SW 1271 (cell line): Measurements from ENCODE around the gene POMGNT2.
"Not testable (repeated sequence)": the region's sequence is repeated elsewhere in the genome, so short reads cannot be mapped to it uniquely, and the experiment has no call there.

ENCODE experiments used
- DNase-seq, 2 experiments: peaks; one replicate each; lab custom pipeline; 2025; lab: John Stamatoyannopoulos, UW

POMGNT2 gene

DNA sequence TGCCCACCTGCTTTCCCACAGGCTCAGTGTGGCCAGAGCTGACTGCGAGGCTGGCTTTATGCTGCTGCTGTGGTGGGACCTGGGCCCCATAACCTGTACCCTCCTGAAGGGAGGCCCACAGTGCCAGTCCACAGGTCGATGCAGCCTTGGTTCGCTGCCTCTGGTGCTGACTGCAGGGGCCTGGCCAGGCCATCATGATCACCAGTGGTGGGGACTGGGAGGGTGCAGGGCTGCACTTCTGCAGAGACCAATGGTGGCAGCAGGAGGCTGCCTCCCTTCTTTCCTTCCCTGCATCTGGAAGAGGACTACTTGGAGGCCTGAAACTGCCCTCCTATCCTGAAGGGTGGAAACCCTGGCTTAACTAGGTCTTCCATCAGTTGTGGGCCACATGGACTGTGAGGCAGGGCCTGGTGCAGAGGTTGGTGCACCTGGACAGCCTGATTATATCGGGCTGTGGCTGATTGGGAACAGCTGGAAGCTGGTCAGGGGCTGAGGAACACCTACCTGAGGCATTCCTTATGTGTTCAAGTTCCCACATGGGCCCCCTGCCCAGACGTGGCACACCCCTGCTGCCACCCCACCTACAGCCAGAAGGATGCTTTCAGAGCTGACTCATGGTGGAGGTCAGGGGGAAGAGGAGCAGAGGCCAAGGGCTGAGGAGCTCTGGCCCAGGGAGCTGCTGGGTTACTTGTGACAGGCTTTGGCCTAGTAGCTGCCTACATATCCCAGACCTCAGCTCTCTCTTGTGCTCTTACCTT is 29.8 kb downstream of the POMGNT2 start:
- no peak for DNase-seq

- DNase-seq, result no peak
Observed at GRCh38 chr3:43074901-43075689, 30.8 kb downstream of the POMGNT2 start.

GRCh38 chr3:43074482-43074881 is 31.4 kb downstream of the POMGNT2 start:
- DNase-seq, result no peak

- no peak for DNase-seq
Observed at GRCh38 chr3:43073836-43074220, 32.1 kb downstream of the POMGNT2 start.

DNA sequence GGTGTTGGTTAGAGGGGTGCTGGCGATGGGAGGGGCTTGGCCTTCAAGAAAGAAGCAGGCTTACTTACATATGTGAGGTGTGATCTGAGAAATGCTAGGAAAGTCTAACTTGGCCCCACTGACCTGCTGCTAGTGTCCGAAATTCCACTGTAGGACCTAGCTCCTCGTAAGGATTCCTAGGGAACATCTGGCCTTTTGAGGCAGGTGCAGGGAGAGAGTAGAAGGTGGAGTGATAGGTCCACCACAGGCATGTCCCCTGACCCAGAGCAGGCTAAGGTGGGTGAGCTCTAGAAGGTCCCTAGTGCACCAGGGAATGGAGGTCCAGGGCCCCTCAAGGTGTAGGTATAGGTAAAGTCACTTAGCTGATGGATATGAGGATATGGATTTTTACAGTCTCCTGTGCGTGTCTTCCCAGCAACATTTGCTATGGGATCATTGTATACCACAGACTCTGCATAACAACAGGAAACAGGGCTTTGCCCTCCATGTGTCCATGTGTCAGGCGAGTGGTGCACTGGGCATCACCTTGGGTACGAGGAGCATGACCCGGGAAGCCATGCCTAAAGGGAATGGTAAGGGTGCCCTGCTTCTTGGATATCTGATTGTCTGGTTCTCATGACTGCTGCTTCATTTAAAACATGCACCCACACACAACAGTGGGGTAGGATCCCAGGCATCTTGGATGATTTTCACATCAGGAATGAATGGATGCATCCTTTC is 32.6 kb downstream of the POMGNT2 start:
- no peak for DNase-seq

GRCh38 chr3:43072361-43072760 is 33.5 kb downstream of the POMGNT2 start:
- DNase-seq, result no peak

- DNase-seq, result no peak
Observed at GRCh38 chr3:43071313-43071893, 34.5 kb downstream of the POMGNT2 start.

- DNase-seq, result not testable (repeated sequence)
Observed at GRCh38 chr3:43070670-43071069, 35.2 kb downstream of the POMGNT2 start.

DNA sequence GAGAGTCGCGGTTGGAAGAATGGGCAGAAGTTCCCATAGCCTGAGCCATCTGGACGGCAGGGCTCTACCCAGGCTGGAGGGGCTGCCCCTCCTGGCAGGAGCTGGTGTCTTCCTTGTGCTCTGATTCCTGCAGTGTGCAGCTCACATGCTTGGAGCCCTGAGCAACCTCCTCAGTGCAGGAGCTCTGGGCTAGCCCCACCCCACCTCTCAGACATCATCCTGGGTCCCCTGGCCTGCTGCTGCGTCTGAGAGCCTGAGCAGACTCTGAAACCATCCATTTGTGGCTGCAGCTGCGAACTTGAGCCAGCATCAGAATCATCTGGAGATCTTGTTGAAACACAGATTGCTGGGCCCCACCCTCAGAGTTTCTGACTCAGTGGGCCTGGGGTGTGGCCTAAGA is 42.8 kb downstream of the POMGNT2 start:
- no peak for DNase-seq

GRCh38 chr3:43062564-43063040 is 43.3 kb downstream of the POMGNT2 start:
- no peak for DNase-seq

GRCh38 chr3:43062040-43062563 is 43.8 kb downstream of the POMGNT2 start:
- DNase-seq, result no peak

- no peak for DNase-seq
Observed at GRCh38 chr3:43061101-43061895, 44.6 kb downstream of the POMGNT2 start.

DNA sequence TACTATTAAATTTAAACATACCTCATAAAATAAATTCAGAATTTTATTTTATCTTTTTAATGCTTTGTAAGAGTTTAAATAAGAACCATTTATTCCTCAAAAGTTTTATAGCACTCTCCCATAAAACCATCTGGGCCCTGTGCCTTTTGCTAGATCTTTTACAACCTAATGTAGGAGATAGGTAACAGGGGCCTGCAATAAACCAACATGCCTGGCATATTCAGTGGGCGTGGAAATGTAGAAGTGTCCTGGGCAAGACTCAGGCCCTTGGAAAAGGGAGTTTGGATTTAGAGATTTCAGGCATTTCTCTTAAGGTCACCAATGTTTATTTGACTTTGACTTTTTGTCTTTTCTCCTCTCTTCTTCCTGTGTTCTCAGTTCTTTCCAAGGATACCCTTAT is 46.4 kb downstream of the POMGNT2 start:
- DNase-seq, result no peak

GRCh38 chr3:43055806-43056770 is 49.8 kb downstream of the POMGNT2 start:
- DNase-seq, result no peak

- DNase-seq, result no peak
Observed at GRCh38 chr3:43055393-43055792, 50.5 kb downstream of the POMGNT2 start.

DNA sequence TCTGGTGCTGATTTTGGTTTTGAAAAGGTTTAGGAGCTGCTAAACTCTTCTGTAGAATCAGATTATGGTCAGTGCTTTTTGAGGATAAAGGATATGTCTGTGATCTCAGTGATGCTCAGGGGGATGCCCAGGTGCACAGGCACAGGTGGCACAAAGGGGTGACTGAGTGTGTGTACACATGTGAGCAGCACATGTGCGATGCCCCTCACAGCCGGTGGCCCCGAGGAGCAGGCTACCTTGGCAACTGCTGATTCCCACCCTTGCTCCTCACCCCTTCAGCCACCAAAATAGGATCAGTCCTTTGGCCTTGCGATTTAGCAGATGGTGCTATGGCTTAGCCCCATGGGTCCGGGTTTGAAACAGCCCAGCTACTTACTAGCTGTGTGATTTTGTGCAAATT is 51.1 kb downstream of the POMGNT2 start:
- DNase-seq, result no peak

DNA sequence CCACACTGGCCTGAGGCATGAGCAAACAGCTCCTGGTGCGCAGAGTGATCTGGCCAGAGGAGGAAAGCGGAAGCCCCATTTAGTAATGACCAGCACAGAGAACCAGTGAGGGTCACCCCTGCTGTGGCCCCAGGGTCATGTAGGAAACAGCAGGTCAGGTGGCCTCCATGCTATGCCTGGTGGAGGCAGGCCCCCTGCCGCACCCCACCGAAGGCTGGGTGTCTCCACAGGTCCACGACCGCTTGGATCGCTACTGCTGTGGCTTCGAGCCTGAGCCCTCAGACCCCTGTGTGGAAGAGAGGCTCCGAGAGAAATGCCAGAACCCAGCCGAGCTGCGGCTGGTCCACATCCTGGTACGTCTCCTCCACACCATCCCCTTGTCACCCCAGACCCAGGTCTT is 52.6 kb downstream of the POMGNT2 start:
- DNase-seq, result no peak

DNA sequence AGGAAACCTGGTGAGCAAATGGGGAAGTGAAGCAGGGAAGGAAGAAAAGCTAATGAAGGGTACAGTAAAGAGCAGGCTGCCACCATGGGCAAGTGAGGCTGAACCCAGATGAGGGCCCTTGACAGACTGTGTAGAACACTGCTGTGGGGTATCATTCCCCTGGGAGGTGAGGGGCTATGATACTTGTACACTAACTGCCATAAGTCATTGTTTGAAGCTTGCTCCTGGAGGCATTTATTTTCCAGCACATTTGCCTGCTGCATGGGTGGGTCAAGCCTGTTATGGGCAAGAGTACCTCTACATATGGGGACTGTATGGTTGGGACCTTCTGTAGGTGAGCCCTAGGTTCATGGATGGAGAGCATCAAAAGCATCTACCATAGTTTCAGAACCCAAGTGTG is 57.4 kb downstream of the POMGNT2 start:
- DNase-seq, result no peak

DNA sequence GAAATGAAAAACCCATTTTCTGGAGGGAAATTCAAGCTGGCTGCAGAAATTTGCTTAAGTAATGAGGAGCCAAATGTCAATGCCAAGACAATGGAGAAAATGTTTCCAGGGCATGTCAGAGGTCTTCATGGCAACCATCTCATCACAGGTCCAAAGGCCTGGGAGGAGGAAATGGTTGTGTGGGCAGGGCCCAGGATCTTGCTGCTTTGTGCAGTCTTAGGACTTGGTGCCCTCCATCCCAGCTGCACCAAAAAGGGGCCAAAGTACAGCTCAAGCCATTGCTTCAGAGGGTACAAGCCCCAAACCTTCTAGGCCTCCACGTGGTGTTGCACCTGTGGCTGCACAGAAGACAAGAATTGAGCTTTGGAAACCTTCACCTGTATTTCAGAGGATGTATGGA is 59.3 kb downstream of the POMGNT2 start:
- DNase-seq, result no peak

- DNase-seq, result not testable (repeated sequence)
Observed at GRCh38 chr3:43045079-43045478, 60.8 kb downstream of the POMGNT2 start.
